Activated T-helper 9 cell treated with anti-CD3 and anti-CD28 coated beads, Interleukin-2, amount 50 U/mL, for 16 hours (primary cell): ENCODE results near the gene TCF12.
"Not testable (repeated sequence)": the region's sequence is repeated elsewhere in the genome, so short reads cannot be mapped to it uniquely, and the experiment has no call there.

ENCODE experiments used
- DNase-seq: peaks from one replicate; pipeline ENCODE4 v3.0.0-alpha.2; 2020; ENCODE audit warnings: low read depth

The TCF12 gene

DNA sequence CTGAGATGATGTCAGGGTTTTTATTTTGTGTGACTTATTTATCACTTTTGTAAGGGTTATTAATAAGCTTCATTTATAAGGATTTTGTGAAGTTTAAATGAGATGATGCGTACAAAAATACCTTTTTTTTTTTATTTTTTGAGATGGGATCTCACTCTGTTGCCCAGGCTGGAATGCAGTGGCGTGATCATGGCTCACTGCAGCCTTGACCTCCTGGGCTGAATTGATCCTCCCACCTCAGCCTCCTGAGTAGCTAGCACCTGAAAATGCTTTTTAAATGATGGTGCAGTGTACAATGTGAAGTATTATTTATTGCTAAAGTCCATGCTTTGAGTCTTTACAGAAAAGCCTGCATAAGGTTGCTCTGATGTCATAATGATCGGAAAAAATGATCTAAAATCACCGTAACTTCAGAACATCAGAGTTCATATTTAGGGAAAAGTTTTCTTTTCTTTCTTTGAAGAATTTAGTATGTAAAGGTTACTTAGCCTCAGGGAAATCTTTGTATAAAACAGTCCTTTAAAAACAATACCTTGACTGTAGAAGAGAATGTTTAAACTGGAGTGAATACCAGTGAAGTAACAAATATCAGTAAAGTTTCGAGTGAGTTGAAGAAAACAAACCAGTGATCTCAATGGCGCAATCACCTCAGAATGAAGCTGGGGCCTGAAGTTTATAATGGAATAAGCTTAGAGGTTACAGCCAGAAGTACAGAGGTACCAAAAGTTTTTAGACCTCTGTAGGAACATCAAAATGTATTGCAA lies 29.7 kb downstream of the TCF12 start:
- no peak for DNase-seq

DNA sequence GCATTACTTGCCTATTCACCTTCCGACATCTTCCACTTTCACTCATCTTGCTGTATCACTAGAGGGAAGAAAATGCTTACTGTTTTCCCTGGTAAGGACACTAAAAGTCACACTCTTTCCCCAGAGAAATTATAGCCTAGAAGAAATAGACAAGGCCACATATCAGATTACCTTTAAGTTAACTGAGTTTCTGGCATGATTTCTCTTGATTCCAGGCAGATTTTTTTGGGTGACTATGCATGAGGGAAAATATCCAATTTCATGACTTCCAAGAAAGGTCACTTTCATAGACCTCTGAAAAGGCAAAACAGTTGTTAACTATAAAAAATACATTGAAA lies 30.3 kb downstream of the TCF12 start:
- DNase-seq: no peak

DNA sequence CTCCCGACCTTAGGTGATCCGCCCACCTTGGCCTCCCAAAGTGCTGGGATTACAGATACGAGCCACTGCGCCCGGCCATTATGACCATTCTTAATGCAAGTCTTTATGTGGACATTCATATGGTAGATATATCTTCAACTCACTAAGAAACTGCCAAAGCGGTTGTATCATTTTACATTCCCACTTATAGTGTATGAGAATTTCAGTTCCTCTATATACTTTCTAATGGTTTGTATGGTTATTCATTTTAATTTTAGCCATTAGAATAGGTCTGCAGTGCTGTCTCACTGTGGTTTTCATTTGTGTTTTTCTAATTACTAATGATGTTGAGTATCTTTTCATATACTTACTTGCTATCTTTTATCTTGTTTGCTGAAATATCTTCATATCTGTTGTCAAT lies 32.5 kb downstream of the TCF12 start:
- no peak for DNase-seq

DNA sequence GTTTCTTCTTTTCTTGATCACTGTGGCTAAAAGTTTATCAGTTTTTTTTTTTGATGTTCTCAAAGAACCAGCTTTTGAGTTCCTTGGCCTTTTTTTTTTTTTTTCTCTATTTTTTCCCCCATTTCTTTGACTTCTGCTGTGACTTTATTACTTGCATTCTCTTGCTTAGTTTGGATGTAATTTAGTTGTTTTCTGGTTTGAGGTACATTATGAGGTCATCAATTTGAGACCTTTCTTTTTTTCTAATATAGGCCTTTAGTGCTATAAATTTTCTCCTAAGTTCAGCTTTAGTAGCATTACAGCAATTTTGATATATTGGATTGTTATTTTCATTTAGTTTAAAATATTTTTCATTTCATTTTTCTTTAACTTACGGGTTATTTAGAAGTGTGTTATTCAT lies 35.3 kb downstream of the TCF12 start:
- DNase-seq: no peak

DNA sequence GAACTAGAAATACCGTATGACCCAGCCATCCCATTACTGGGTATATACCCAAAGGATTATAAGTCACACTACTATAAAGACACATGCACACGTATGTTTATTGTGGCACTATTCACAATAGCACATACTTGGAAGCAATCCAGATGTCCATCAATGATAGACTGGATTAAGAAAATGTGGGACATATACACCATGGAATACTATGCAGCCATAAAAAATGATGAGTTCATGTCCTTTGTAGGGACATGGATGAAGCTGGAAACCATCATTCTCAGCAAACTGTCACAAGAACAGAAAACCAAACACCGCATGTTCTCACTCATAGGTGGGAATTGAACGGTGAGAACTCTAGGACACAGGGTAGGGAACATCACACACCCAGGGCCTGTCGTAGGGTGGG lies 36.6 kb downstream of the TCF12 start:
- not testable (repeated sequence) for DNase-seq

DNA sequence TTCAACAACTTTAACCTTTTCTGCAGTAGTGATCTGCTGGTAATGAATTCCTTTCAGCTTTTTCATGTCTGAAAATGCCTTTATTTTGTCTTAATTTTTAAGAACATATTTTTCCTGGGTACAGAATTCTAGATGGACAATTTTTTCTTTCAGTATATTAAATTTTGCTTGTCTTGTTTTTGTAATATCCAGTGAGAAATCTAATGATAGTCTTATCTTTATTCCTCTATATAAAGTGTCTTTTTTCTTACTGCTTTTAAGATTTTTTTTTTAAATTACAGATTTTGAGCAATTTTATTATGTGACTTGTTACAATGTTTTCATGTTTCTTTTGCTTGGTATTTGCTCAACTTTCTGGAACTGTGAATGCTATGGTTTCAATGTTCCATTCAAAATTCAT lies 38.1 kb downstream of the TCF12 start:
- no peak for DNase-seq

DNA sequence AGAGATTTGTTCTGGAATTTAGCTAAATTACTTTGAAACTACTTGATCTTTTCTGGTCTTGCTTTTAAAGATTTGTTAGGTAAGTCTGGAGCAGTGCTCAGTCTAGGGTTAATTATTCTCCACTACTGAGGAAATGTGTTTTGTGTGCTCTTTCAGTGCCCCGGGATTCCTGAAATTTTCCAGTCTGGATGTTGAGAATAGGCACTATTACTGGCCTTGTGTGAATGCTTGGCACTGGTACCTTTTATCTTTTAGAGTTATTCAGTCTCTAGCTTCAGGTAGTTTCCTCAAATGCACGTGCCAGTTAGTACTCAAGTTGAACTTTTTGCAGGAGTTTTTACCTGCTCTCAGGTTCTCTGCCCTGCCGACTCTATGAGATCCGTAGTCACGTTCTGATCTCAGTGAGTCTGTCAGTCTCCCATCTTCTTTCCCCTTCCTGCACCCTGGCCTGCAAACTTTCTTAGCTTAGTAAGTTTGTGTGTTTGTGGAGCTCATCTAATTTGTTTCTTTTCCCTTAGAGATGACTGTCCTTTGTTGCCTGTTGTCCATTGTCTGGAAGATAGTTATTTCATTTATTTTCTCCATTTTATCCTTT lies 39.5 kb downstream of the TCF12 start:
- DNase-seq: no peak

DNA sequence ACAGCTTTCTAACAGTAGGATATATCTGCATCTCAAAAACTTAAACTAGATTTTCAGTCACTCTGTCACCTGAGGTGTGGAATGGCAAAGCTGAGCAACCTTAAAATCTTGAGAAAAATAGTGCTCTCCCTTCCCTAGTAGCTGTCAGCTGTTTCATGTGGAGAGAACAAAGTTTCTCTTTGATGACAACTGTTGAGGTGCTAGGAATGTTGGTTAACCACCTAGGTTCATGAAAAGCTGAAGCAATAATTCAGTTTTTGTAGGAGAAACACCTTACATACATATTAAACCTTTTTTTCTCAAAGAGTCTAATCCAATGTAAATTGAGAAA lies 40.8 kb downstream of the TCF12 start:
- DNase-seq: no peak

DNA sequence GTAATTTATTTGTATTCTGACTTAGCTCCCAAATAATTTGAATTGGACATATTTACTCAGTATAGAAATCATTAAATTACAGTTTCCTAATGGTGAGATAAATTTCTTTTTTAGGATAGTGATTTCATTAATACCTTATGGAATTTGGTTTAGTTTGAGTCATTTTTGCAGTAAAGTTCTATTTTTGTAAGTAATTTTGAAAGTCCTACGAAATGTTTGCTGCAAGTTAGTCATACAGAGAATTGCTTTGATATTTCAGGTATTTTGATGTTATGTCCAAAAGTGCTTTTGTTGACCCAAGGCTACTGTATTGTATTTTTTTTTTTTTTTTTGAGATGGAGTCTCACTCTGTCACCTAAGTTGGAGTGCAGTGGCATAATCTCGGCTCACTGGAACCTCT lies 41.7 kb downstream of the TCF12 start:
- DNase-seq: no peak

DNA sequence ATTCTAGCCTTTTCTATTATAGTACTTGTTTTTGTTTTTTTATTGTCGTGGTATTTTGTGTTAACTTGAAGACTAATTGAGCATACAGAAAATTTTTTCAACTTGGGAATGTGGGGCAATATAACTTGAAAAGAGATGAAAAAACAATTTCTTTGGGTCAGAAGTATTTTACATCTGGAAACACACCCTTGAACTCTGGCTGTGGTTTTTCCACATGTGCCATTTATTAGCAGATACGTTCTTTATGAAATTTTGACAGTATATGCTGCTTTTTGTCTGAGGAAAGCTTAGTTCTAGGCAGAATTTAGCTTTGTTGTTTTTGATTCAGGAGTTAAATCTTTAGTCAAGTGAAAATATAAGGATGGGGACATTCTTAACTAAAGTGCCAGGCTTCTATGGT lies 44.7 kb downstream of the TCF12 start:
- DNase-seq: no peak

DNA sequence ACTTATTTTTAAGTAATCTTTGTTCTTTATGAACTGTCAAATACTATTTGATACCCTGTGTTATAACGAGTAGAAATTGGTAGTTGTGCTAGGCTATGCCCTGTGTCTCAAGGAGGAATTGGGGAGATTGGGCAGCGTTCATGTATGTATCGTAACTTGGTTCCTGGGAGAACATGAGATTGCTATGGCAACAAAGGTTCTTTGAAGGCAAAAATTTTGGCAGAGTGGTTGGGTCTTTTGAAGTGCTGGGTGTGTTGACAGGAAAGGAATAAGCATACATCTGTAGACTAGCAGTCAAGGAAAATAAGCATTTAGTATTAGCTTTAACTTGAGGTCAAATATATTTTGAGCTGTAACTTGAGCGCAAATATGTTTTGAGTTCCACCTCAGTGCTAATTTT lies 45.3 kb downstream of the TCF12 start:
- DNase-seq: no peak

DNA sequence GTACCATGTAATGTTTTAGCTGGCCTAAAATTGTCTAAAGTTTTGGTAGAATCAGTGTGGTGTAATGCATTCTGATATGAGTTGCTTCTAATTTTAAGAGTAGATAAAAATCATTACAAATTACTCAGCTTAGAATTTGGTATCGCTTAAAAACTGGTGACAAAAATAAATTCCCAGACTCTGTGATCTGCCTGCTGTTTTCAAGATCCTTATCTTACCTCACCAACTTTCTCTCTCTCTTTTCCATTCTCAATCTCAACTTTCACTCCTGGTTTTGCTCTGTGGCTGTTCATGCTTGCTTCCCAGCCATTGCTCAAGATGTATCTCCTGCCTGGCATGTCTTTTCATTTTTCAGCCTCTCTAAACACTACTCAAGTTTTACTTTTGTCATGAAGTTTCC lies 45.7 kb downstream of the TCF12 start:
- DNase-seq: no peak

DNA sequence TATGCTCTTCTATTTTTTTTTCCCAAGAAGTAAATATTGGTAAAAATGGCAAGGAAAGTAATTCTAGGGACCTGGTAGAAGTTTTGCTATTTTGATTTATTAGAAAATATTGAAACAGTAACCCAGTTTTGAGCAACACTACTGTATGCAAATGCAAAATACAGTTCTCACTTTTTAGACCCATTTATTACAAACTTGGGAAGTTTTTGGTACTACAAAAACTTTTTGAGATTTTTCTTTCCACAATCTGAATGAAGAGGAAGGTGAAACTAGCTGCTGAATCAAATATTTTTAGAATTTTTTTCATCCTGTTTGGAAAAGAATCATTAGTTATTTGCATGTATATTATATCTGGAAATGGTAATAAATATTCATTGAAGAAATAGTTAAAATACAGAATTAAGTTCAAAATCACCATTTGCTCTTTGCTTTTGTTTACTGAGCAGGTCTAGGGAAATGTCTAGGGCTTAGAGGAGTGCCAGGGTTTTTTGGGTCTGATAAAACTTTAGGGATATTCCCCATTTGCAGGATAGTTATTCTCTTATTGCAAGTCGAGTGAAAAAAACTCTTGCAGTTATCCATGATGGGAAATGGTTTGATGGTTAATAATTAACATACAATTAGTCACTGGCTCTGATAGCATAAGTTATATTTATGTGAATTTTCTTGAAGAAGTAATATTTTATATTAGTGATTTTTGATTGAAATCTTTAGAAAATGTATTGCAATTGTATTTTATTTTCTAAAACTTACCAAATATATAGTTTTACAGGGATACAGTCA lies 47.0 kb downstream of the TCF12 start:
- DNase-seq: no peak

DNA sequence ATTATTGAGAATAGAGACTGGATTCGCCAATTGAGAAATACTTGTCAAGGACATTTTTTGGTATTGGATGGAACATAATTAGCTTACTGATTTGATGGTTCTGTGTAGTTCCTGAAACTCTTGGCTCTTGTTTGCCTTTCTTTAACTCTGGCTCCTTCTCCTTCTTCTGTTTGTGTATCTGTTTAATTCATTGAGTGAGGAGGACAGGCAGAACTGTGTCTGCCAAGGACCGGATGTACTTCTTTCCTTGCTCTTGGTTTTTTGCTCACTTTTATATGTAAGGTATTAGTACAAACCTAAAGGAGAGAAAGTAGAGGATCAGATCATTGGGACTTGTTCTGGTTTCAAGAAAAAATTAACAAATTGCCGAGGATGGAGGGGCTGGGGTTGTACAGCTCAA lies 48.9 kb downstream of the TCF12 start:
- no peak for DNase-seq

DNA sequence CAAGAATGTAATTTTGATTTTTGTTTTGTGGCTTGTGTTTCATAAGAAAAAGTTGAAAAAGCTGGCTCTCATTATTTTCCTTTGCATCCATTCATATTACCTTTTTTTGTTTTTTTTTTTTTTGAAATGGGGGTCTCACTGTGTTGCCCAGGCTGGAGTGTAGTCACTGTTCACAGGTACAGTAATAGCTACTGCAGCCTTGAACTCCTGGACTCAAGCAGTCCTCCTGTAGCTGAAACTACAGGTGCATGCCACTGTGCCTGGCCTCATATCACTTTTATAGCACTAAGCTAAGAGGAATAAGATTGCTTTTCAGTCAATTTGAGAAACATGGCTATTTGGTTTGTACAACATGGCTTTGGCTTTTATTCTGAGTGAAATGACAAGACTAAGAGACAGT lies 49.8 kb downstream of the TCF12 start:
- no peak for DNase-seq

DNA sequence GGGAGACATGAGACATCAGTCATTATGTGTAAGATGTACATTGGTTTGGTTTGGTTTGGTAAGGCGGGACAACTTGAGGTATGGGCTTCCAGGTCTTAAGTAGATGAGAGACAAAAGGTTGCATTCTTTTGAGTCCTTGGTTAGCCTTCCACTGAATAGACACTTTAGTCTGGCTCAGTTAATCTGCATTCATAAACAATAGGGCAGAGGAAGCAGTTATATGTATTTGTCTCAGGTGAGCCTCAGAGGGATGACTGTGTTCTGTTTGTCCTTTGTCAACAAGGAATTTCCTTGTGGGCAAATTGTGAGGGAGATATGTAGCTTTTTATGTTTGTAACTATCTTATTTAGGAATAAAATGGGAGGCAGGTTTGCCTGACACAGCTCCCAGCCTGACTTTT lies 50.4 kb downstream of the TCF12 start:
- no peak for DNase-seq

DNA sequence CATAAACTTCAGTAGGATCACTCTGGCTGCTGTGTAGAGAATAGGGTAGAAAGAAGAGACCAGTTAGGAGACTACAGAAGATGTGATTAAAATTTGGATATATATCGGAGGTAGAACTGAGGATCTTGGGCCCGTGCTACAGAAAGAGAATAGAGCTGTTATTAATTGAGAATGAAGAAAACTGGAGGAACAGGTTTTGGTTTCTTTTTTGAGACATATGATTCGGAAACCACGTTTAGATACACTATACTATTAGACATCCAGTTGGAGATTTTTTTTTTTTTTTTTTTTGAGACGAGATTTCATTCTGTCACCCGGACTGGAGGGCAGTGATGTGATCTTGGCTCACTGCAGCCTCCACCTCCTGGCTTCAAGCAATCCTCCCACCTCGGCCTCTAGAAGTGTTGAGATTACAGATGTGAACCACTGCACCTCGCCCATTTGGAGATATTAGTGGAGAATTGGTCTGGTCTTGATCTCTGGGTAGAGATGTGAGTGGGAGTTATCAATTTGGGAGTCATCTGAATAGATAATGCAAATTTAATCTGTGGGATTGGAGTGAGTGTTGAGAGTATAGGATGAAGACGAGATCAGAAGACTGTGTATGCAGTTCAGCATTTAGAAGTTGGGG lies 50.9 kb downstream of the TCF12 start:
- DNase-seq: no peak

DNA sequence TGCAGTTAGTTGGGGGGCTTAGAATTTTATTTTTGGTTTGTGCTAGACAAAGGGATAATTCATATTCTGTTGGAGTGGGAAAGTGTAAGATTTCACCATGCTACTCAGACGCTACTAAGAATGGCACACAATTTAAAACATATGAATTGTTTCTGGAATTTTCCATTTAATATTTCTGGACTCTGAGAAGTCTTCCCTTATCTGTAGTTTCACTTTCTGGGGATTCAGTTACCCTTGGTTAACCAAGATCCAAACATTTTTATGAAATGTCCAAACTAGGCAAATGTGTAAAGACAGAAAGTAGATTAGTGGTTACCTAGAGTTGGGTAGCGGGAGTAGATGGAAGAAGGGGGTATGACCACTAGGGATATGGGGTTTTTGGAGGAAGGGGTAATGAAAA lies 53.1 kb downstream of the TCF12 start:
- DNase-seq: no peak

DNA sequence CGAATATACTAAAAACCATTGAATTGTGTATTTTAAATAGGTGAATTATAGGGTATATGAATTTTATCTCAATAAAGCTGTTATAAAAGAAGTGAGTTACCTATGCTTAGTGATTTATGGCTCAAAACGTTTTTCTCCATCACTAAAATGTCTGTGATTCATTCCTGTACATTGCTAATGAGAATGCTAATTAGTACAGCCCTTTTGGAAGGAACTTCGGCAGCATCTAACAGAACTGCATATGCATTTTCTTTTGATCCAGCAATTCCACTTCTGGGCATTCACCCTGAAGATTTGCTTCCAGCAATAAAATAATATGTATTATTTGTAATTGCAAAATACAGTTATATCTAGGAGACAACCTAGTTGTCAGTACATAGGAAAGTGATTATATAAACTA lies 53.6 kb downstream of the TCF12 start:
- DNase-seq: no peak

DNA sequence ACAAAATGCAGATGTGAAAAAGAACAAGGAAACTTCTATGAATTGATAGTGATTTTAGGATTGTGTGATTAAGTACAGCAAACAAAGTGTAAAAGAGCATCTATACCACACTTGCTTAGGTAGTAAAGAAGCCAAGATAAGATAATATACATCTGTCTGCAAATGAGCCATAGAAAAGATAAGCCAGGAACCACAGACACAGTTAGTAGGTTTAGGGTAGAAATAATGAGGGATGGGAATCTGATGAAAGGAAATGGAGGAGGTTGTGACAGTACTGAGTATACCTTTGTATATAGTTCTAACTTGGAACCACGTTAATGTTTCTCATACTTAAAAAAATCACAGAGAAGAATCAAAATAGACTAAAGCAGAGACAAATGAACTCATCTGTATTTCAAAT lies 54.0 kb downstream of the TCF12 start:
- DNase-seq: no peak

DNA sequence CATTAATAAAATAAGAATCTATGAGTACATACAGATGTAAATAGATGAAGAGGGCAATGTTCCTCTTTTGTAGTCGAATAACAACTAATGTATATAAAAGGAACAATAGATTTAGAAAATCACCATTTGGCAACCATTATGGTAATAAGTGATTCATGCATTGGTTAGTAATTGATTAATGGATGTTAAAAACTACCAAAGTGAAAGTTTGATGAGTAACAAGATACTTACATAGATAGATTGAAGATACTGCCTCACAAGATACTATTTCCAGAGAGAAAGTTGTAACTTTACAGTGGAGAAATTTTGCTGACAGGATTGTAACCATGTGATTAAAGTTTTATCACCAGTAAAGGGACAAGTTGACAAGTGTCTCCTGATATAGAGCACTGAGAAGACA lies 55.0 kb downstream of the TCF12 start:
- no peak for DNase-seq

DNA sequence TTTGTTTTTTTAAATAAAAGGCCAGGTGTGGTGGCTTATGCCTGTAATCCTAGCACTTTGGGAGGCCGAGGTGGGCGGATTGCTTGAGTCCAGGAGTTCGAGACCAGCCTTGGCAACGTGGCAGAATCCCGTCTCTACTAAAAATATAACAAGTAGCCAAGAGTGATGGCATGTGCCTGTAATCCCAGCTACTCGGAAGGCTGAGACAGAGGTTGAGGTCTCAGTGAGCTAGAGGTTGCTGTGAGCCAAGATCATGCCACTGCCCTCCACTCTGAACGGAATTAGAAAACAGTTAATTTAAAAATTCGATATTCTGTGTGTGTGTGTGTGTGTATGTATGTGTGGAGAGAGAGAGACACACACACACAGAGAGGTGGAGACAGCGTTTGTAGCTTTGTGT lies 58.8 kb downstream of the TCF12 start:
- DNase-seq: no peak
